ENCODE measurements around the gene ANKS1B. TPM values are rescaled to one million over a fixed set of nuclear protein-coding genes. Genes with fewer than 3 reads are reported as not detected.

Gene ANKS1B
- total and polyA plus RNA-seq, 4 donors: 0.03 to 3.4 (median 0.53) TPM

GRCh38 chr12:98901189-98901588, 1083.5 kb downstream of the ANKS1B start:
- Histone ChIP-seq H3K36me3 (ENCODE audit: control insufficient read depth in 4 of 4, insufficient read depth in 3 of 4, low read depth in 1 of 4, low read length in 3 of 4) (no peaks in the 10 kb centered on the region), H3K9me3 (ENCODE audit: control insufficient read depth in 4 of 4, low read length in 3 of 4) (no peaks in the 10 kb centered on the region), H3K9ac (ENCODE audit: low read depth in 1 of 2, low read length in 2 of 2) (no peak overlapping the region), H3K27ac (ENCODE audit: low read depth in 1 of 2, low read length in 2 of 2) (no peak overlapping the region), H3K27me3 (ENCODE audit: control insufficient read depth in 4 of 4, insufficient read depth in 4 of 4, low read length in 3 of 4) (peaks cover 0 to 3% (median 0%) of the 10 kb centered on the region in 4 donors), H3K4me3 (ENCODE audit: low read depth in 1 of 3, low read length in 3 of 3) (no peak overlapping the region), H3K4me1 (ENCODE audit: control insufficient read depth in 4 of 4, insufficient read depth in 4 of 4, low read length in 3 of 4) (no peaks in the 10 kb centered on the region)
- 29% methylated on average over 2 of the region's 2 CpGs for WGBS
- no peak for DNase-seq (ENCODE audit: low spot score)
- TF ChIP-seq REST (IDR thresholded peaks at IDR 0.05) (peak; percentile 91), ATF3 (IDR thresholded peaks at IDR 0.05) (no peak)

- H3K9ac ChIP-seq (ENCODE audit: low read depth in 1 of 2, low read length in 2 of 2): no peak overlapping the region
- DNase-seq (ENCODE audit: low spot score): no peak
- H3K27ac ChIP-seq (ENCODE audit: low read depth in 1 of 2, low read length in 2 of 2): no peak overlapping the region
- H3K36me3 ChIP-seq (ENCODE audit: control insufficient read depth in 4 of 4, insufficient read depth in 3 of 4, low read depth in 1 of 4, low read length in 3 of 4): no peaks in the 10 kb centered on the region
- H3K9me3 ChIP-seq (ENCODE audit: control insufficient read depth in 4 of 4, low read length in 3 of 4): no peaks in the 10 kb centered on the region
- peaks cover 2 to 15% (median 9%) of the 10 kb centered on the region in 4 donors for H3K27me3 ChIP-seq (ENCODE audit: control insufficient read depth in 4 of 4, insufficient read depth in 4 of 4, low read length in 3 of 4)
- TF ChIP-seq GABPA (IDR thresholded peaks at IDR 0.05 in 1 of 2, conservative IDR thresholded peaks at IDR 0.05 in 1 of 2): no peak
- TF ChIP-seq REST (IDR thresholded peaks at IDR 0.05): peak; percentile 84
- peaks cover 0 to 18% (median 8%) of the 10 kb centered on the region in 4 donors for H3K4me1 ChIP-seq (ENCODE audit: control insufficient read depth in 4 of 4, insufficient read depth in 4 of 4, low read length in 3 of 4)
- no peak overlapping the region for H3K4me3 ChIP-seq (ENCODE audit: low read depth in 1 of 3, low read length in 3 of 3)
- WGBS: 12% methylated on average over 3 of the region's 3 CpGs
Measured at GRCh38 chr12:98896938-98897337, 1087.8 kb downstream of the ANKS1B start.

- TF ChIP-seq MAX (IDR thresholded peaks at IDR 0.05) (no peak), EGR1 (IDR thresholded peaks at IDR 0.05; ENCODE audit: low read depth in 2 of 2) (no peak), ATF3 (IDR thresholded peaks at IDR 0.05) (no peak), JUND (IDR thresholded peaks at IDR 0.05) (no peak), FOXA1 (IDR thresholded peaks at IDR 0.05) (no peak), YY1 (IDR thresholded peaks at IDR 0.05) (no peak), GABPA (IDR thresholded peaks at IDR 0.05 in 1 of 2, conservative IDR thresholded peaks at IDR 0.05 in 1 of 2) (no peak), SP1 (IDR thresholded peaks at IDR 0.05) (no peak)
- 2% methylated on average over 60 of the region's 60 CpGs for WGBS
- no peak for DNase-seq (ENCODE audit: low spot score)
- H3K27me3 ChIP-seq (ENCODE audit: control insufficient read depth in 4 of 4, insufficient read depth in 4 of 4, low read length in 3 of 4): peaks cover 2 to 18% (median 9%) of the 10 kb centered on the region in 4 donors
- H3K27ac ChIP-seq (ENCODE audit: low read depth in 1 of 2, low read length in 2 of 2): no peak overlapping the region
- H3K4me1 ChIP-seq (ENCODE audit: control insufficient read depth in 4 of 4, insufficient read depth in 4 of 4, low read length in 3 of 4): peaks cover 0 to 18% (median 8%) of the 10 kb centered on the region in 4 donors
- H3K9me3 ChIP-seq (ENCODE audit: control insufficient read depth in 4 of 4, low read length in 3 of 4): no peaks in the 10 kb centered on the region
- no peaks in the 10 kb centered on the region for H3K36me3 ChIP-seq (ENCODE audit: control insufficient read depth in 4 of 4, insufficient read depth in 3 of 4, low read depth in 1 of 4, low read length in 3 of 4)
- peak overlapping the region in 1 of 3 donors; percentile 41 for H3K4me3 ChIP-seq (ENCODE audit: low read depth in 1 of 3, low read length in 3 of 3)
- no peak overlapping the region for H3K9ac ChIP-seq (ENCODE audit: low read depth in 1 of 2, low read length in 2 of 2)
Measured at GRCh38 chr12:98895086-98895651, 1089.6 kb downstream of the ANKS1B start.
